ENCODE measurements around the gene PIK3C2B.

- TF ChIP-seq CTCF (IDR thresholded peaks at IDR 0.05) (no peak), POLR2A (IDR thresholded peaks at IDR 0.05) (no peak)
These were observed 29.1 kb upstream of the PIK3C2B start for GRCh38 chr1:204523605-204524215.
